ENCODE results near the gene ZFAND3. TPM values are rescaled to one million over a fixed set of nuclear protein-coding genes. Genes with fewer than 3 reads are reported as not detected.

Gene ZFAND3
- total RNA-seq, 6 donors from 2014 or later = 26.2 to 66.4 (median 55.5) TPM

DNA sequence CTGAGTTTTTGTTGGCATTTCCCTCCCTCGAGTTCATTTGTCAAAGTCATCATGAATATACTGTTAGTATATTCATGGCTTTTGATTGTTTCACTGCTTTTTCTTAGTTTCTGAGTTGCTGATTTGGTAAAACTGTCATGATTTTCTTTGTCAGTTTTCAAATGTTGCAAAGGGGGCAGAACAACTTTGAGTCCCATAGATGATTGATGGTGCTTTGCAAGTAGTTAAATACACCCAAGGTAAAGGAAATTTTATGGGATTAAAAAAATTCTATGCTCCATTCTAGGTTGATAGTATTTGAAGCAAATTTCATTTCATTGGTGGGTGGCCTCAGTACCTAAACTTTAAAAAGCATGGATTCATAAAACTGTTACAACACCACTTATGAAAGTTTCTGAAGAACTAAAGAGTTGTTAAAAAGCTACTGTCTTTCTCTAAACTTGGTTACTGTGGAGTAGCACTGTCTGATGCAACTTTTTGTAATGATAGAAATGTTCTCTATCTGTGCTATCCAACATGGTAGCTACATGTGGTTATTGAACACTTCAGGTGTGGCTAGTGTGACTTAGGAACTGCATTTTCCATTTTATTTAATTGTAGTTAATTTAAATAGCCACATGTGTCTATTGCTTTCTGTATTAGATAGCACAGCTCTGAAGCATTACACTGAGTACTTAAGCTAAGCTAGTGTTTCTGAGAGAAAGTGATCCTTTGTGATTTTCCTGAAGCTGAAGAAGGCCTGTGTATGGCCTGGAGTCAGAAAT is 153.6 kb downstream of the ZFAND3 start:
- Histone ChIP-seq H3K36me3 (no peaks in the 10 kb centered on the region), H3K27me3 (no peaks in the 10 kb centered on the region), H3K4me3 (no peak overlapping the region), H3K9me3 (peaks cover 3 to 13% (median 5%) of the 10 kb centered on the region in 4 donors), H3K4me1 (peaks cover 0 to 14% (median 6%) of the 10 kb centered on the region in 4 donors), H3K27ac (no peak overlapping the region)
- ATAC-seq (ENCODE audit: low FRiP score in 2 of 2) = no peak
- TF ChIP-seq EP300 (IDR thresholded peaks at IDR 0.05) (no peak), POLR2A (IDR thresholded peaks at IDR 0.05) (no peak), POLR2AphosphoS5 (IDR thresholded peaks at IDR 0.05) (no peak)
- TF ChIP-seq, protein P1, sequence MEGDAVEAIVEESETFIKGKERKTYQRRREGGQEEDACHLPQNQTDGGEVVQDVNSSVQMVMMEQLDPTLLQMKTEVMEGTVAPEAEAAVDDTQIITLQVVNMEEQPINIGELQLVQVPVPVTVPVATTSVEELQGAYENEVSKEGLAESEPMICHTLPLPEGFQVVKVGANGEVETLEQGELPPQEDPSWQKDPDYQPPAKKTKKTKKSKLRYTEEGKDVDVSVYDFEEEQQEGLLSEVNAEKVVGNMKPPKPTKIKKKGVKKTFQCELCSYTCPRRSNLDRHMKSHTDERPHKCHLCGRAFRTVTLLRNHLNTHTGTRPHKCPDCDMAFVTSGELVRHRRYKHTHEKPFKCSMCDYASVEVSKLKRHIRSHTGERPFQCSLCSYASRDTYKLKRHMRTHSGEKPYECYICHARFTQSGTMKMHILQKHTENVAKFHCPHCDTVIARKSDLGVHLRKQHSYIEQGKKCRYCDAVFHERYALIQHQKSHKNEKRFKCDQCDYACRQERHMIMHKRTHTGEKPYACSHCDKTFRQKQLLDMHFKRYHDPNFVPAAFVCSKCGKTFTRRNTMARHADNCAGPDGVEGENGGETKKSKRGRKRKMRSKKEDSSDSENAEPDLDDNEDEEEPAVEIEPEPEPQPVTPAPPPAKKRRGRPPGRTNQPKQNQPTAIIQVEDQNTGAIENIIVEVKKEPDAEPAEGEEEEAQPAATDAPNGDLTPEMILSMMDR (IDR thresholded peaks at IDR 0.05) = no peak
- 64 to 71% methylated on average over 1 of the region's 1 CpG for WGBS, 2 donors
- DNase-seq = no peak

DNA sequence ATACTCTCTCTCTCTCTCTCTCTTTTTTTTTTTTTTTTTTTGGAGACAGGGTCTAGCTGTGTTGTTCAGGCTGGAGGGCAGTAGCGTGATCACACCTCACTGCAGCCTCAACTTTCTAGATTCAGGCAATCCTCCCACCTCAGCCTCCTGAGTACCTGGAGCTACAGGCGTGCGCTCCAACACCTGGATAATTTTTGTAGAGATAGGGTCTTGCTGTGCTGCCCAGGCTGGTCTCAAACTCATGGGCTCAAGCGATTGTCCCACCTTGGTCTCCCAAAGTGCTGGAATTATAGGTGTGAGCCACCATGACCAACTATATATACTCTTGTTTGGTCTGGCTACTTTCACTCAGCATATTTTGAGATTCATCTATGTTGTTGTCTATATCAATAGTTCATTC is 154.9 kb downstream of the ZFAND3 start:
- no peaks in the 10 kb centered on the region for H3K27me3 ChIP-seq
- 100% methylated on average over 3 to 4 of the region's 4 CpGs for WGBS, 2 donors

DNA sequence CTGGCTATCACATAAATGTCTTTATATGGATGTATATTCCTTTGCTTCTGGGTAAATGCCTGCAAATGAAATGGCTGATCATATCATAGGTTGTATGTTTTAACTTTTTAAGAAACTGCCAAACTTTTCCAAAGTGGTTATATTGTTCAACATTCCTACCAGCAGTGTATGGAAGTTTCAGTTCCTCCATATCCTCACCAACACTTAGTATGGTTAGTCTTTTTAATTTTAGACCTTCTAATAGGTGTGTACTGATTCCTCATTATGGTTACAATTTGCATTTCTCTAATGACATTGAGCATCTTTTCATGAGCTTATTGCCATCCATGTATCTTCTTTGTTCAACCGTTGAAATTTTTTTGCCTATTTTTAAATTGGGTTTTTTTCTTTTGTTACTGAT is 155.4 kb downstream of the ZFAND3 start:
- WGBS, 2 donors = 95 to 97% methylated on average over 1 of the region's 1 CpG
- no peak for TF ChIP-seq POLR2AphosphoS5 (IDR thresholded peaks at IDR 0.05)
- TF ChIP-seq POLR2A (IDR thresholded peaks at IDR 0.05) = no peak
- no peak for TF ChIP-seq EP300 (IDR thresholded peaks at IDR 0.05)
- TF ChIP-seq, protein P1 (IDR thresholded peaks at IDR 0.05) = no peak
- Histone ChIP-seq H3K27me3 (no peaks in the 10 kb centered on the region), H3K9me3 (peaks cover 3 to 13% (median 5%) of the 10 kb centered on the region in 4 donors), H3K4me3 (no peak overlapping the region), H3K4me1 (peaks cover 5 to 29% (median 14%) of the 10 kb centered on the region in 4 donors), H3K27ac (no peak overlapping the region), H3K36me3 (no peaks in the 10 kb centered on the region)
- ATAC-seq (ENCODE audit: low FRiP score in 2 of 2) = no peak
- no peak for DNase-seq

More for the DNA sequence above, 154.9 kb downstream of the ZFAND3 start:
- TF ChIP-seq POLR2AphosphoS5 (IDR thresholded peaks at IDR 0.05) (no peak), EP300 (IDR thresholded peaks at IDR 0.05) (no peak)
- H3K4me1 ChIP-seq = peaks cover 0 to 23% (median 9%) of the 10 kb centered on the region in 4 donors
- H3K4me3 ChIP-seq = no peak overlapping the region
- no peak overlapping the region for H3K27ac ChIP-seq
- DNase-seq (no peak), ATAC-seq (ENCODE audit: low FRiP score in 2 of 2) (no peak)
- H3K9me3 ChIP-seq = peaks cover 3 to 13% (median 5%) of the 10 kb centered on the region in 4 donors
- H3K36me3 ChIP-seq = no peaks in the 10 kb centered on the region

DNA sequence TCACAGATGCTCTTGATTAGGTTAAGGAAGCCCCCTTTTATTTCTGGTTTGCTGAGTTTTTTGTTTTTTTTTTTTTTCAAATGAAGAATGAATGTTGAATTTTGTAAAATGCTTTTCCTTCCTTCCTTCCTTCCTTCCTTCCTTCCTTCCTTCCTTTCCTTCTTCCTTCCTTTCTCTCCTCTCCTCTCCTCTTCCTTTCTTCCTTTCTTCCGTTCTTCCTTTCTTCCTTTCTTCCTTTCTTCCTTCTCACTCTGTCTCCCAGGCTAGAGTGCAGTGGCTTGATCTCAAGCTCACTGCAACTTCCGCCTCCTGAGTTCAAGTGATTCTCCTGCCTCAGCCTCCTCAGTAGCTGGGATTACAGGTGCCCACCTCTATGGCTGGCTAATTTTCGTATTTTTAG is 158.2 kb downstream of the ZFAND3 start:
- TF ChIP-seq EP300 (IDR thresholded peaks at IDR 0.05) (no peak), POLR2A (IDR thresholded peaks at IDR 0.05) (no peak), POLR2AphosphoS5 (IDR thresholded peaks at IDR 0.05) (no peak)
- TF ChIP-seq, protein P1 (IDR thresholded peaks at IDR 0.05) = no peak
- Histone ChIP-seq H3K9me3 (peaks cover 3 to 13% (median 5%) of the 10 kb centered on the region in 4 donors), H3K36me3 (no peaks in the 10 kb centered on the region), H3K27ac (no peak overlapping the region), H3K4me1 (peaks cover 12 to 32% (median 25%) of the 10 kb centered on the region in 4 donors), H3K27me3 (no peaks in the 10 kb centered on the region), H3K4me3 (no peak overlapping the region)
- WGBS, 2 donors = 51 to 63% methylated on average over 3 of the region's 3 CpGs
- DNase-seq = no peak
- ATAC-seq (ENCODE audit: low FRiP score in 2 of 2) = no peak

DNA sequence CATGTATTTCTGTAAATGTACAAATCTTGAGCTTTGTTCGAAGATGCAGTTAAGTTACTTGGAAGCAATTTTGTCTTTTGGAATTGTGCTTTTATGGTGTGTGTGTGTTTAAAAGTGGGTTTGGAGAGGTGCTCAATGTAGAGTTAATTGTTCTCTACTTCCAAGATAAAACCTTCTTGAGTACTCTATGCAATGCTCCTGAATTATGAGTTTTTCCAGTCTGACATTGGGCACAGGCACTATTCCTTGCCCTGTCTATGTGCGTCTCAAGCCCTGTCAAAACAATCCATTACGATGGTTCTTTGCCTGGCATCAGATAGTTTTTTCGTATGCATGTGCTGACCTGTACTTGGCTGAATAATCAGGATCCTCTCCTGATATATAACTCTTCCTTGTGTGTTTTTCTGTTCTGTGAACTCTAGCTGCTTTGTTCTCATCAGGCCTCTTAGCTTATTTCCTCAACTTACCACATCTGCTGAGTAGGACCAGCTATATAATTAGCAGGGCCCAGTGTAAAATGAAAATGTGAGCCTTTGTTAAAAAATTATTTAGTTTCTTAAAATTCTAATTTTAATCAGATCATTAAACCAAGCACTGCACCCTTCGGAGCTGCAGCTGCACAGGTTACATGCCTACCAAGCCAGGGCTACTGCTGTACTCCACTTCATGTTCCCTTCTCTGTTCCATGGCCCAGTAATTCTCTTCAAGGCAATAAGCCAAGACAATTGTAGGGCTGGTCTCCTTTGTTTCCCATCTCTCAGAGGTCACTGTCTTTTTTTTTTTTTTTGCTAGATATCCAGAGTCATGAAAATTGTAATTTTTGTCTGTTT is 160.1 kb downstream of the ZFAND3 start:
- 51 to 59% methylated on average over 5 of the region's 5 CpGs for WGBS, 2 donors

More for the DNA sequence above, 160.1 kb downstream of the ZFAND3 start:
- ATAC-seq (ENCODE audit: low FRiP score in 2 of 2) (no peak), DNase-seq (no peak)
- no peaks in the 10 kb centered on the region for H3K27me3 ChIP-seq
- H3K27ac ChIP-seq = no peak overlapping the region
- no peak overlapping the region for H3K4me3 ChIP-seq
- no peak for TF ChIP-seq EP300 (IDR thresholded peaks at IDR 0.05)
- TF ChIP-seq POLR2A (IDR thresholded peaks at IDR 0.05) = no peak
- TF ChIP-seq, protein P1 (IDR thresholded peaks at IDR 0.05) = no peak
- no peak for TF ChIP-seq POLR2AphosphoS5 (IDR thresholded peaks at IDR 0.05)
- H3K4me1 ChIP-seq = peaks cover 12 to 32% (median 25%) of the 10 kb centered on the region in 4 donors
- H3K36me3 ChIP-seq = no peaks in the 10 kb centered on the region
- H3K9me3 ChIP-seq = peaks cover 3 to 8% (median 3%) of the 10 kb centered on the region in 4 donors

All from upper lobe of left lung (tissue), 6 donors.